Small intestine (tissue), 7 donors: ENCODE data around the gene GCNT2. TPM values are rescaled to one million over a fixed set of nuclear protein-coding genes. Genes with fewer than 3 reads are reported as not detected.
"Not testable (repeated sequence)": the region's sequence is repeated elsewhere in the genome, so short reads cannot be mapped to it uniquely, and the experiment has no call there.

Experiments
- DNase-seq, 2 donors: peaks; one replicate each; pipeline versions ENCODE4 v3.0.0 to v3.0.0-alpha.2; 2013
- FAIRE-seq: peaks from 2 replicates; lab custom pipeline; 2012; peaks lifted over from hg19 to GRCh38; lab: Jason Lieb, UNC
- H3K27ac ChIP-seq, 3 donors: one replicate each; pipeline ENCODE4 v1.5.1; 2013; ENCODE audit warnings: low read length in 2 of 3, mild to moderate bottlenecking in 2 of 3, control low read depth in 1 of 3, inconsistent platforms in 1 of 3, low read depth in 1 of 3, moderate library complexity in 1 of 3
- H3K27me3 ChIP-seq, 3 donors: one replicate each; pipeline ENCODE4 v1.6.1; 2013; ENCODE audit warnings: low read length in 3 of 3, inconsistent platforms in 1 of 3; ENCODE audit not compliant: control insufficient read depth in 3 of 3, insufficient read depth in 3 of 3
- H3K36me3 ChIP-seq, 3 donors: one replicate each; pipeline ENCODE4 v1.6.1; 2013; ENCODE audit warnings: low read length in 3 of 3, inconsistent platforms in 1 of 3, low read depth in 1 of 3, mild to moderate bottlenecking in 1 of 3, moderate library complexity in 1 of 3; ENCODE audit not compliant: control insufficient read depth in 3 of 3, insufficient read depth in 2 of 3
- H3K4me1 ChIP-seq, 3 donors: one replicate each; pipeline ENCODE4 v1.6.1; 2013; ENCODE audit warnings: low read length in 2 of 3, inconsistent platforms in 1 of 3, low read depth in 1 of 3, mild to moderate bottlenecking in 1 of 3, moderate library complexity in 1 of 3; ENCODE audit not compliant: control insufficient read depth in 3 of 3, insufficient read depth in 2 of 3
- H3K4me3 ChIP-seq, 3 donors: one replicate each; pipeline ENCODE4 v1.5.1; 2013; ENCODE audit warnings: low read length in 3 of 3, control low read depth in 1 of 3, inconsistent platforms in 1 of 3, low read depth in 1 of 3, mild to moderate bottlenecking in 1 of 3, moderate library complexity in 1 of 3
- H3K9me3 ChIP-seq, 2 donors: one replicate each; pipeline ENCODE4 v1.6.1; 2013; ENCODE audit warnings: low read depth in 1 of 2, low read length in 1 of 2; ENCODE audit not compliant: control insufficient read depth in 2 of 2, insufficient read depth in 1 of 2
- WGBS, 3 donors: extraction: QIAGEN DNeasy Blood & Tissue Kit; methylation state at CpG; one replicate each; pipeline ENCODE4 v1.1.7; 2013; 5-methylcytosine and 5-hydroxymethylcytosine counted together
- polyA plus RNA-seq, 4 donors: library from polyadenylated mRNA; stranded (reverse) in 3 of 4; unstranded in 1 of 4; fragments of 200-250 nt in 3 of 4; fragments of 120-200 nt in 1 of 4; gene quantifications; one replicate each; pipeline versions ENCODE4 v1.2.1 to v1.2.3, GENCODE V29; 2013
- donor health status: healthy with polysubstance abuse.
- donor health status: control.
- donor health status: control.
- donor health status: Bipolar disorder and iron deficiency.
- donor health status: healthy.

GCNT2 gene
- polyA plus RNA-seq, 4 donors: 6.5 to 39.3 (median 8.4) TPM

- H3K9me3 ChIP-seq, H3K36me3 ChIP-seq, H3K27me3 ChIP-seq, DNase-seq, H3K4me3 ChIP-seq, H3K27ac ChIP-seq, FAIRE-seq: not testable (repeated sequence)
- H3K4me1 ChIP-seq: peaks cover 0 to 21% (median 3%) of the 10 kb centered on the region in 3 donors
- WGBS, 3 donors: 81 to 86% (median 84%) methylated on average over 8 of the region's 8 CpGs
Measured at GRCh38 chr6:10519408-10519697, 1.8 kb upstream of the GCNT2 start.

GRCh38 chr6:10520468-10520867 lies 683 bp upstream of the GCNT2 start:
- Histone ChIP-seq H3K36me3 (no peaks in the 10 kb centered on the region), H3K9me3 (no peaks in the 10 kb centered on the region), H3K4me3 (no peak overlapping the region), H3K4me1 (peaks cover 0 to 21% (median 3%) of the 10 kb centered on the region in 3 donors), H3K27ac (peak overlapping the region in 2 of 3 donors; percentile 3 to 92), H3K27me3 (no peaks in the 10 kb centered on the region)
- DNase-seq (peak in 1 of 2 donors; percentile 22), FAIRE-seq (no peak)
- WGBS, 3 donors: 45 to 49% (median 48%) methylated on average over 2 of the region's 2 CpGs

GRCh38 chr6:10522929-10523573 lies 1.9 kb downstream of the GCNT2 start:
- H3K4me3 ChIP-seq: no peak overlapping the region

GRCh38 chr6:10526156-10526555 lies 5.0 kb downstream of the GCNT2 start:
- Histone ChIP-seq H3K27ac (peak overlapping the region in 1 of 3 donors; percentile 27), H3K4me1 (peaks cover 0 to 16% (median 0%) of the 10 kb centered on the region in 3 donors), H3K36me3 (no peaks in the 10 kb centered on the region), H3K9me3 (no peaks in the 10 kb centered on the region), H3K4me3 (no peak overlapping the region), H3K27me3 (no peaks in the 10 kb centered on the region)
- 80 to 92% (median 90%) methylated on average over 6 of the region's 6 CpGs for WGBS, 3 donors
- no peak for DNase-seq
- FAIRE-seq: no peak

More at GRCh38 chr6:10522929-10523573, 1.9 kb downstream of the GCNT2 start:
- DNase-seq (peak in 1 of 2 donors; percentile 80), FAIRE-seq (no peak)
- H3K27me3 ChIP-seq: no peaks in the 10 kb centered on the region
- H3K36me3 ChIP-seq: no peaks in the 10 kb centered on the region
- peaks cover 0 to 22% (median 3%) of the 10 kb centered on the region in 3 donors for H3K4me1 ChIP-seq
- H3K27ac ChIP-seq: peak overlapping the region in 1 of 3 donors; percentile 92
- 89 to 91% (median 90%) methylated on average over 20 to 21 of the region's 21 CpGs for WGBS, 3 donors
- no peaks in the 10 kb centered on the region for H3K9me3 ChIP-seq

GRCh38 chr6:10528158-10528981 lies 7.2 kb downstream of the GCNT2 start:
- no peaks in the 10 kb centered on the region for H3K9me3 ChIP-seq
- DNase-seq (peak; percentile 92 to 95), FAIRE-seq (no peak)
- H3K4me3 ChIP-seq: peak overlapping the region in 2 of 3 donors; percentile 63 to 72
- 2 to 14% (median 5%) methylated on average over 11 of the region's 11 CpGs for WGBS, 3 donors
- H3K4me1 ChIP-seq: peaks cover 0 to 3% (median 2%) of the 10 kb centered on the region in 3 donors
- no peaks in the 10 kb centered on the region for H3K27me3 ChIP-seq
- H3K27ac ChIP-seq: peak overlapping the region; percentile 94 to 96 (median 96)
- H3K36me3 ChIP-seq: peaks cover 0 to 4% (median 0%) of the 10 kb centered on the region in 3 donors

GRCh38 chr6:10529231-10529801 lies 8.2 kb downstream of the GCNT2 start:
- peak; percentile 54 to 61 for DNase-seq
- Histone ChIP-seq H3K27ac (peak overlapping the region; percentile 94 to 96 (median 96)), H3K4me1 (peaks cover 0 to 3% (median 2%) of the 10 kb centered on the region in 3 donors), H3K4me3 (peak overlapping the region; percentile 10 to 72 (median 63)), H3K36me3 (peaks cover 0 to 9% (median 0%) of the 10 kb centered on the region in 3 donors), H3K27me3 (no peaks in the 10 kb centered on the region), H3K9me3 (no peaks in the 10 kb centered on the region)
- 10 to 38% (median 15%) methylated on average over 16 of the region's 16 CpGs for WGBS, 3 donors
- FAIRE-seq: no peak

- peak overlapping the region; percentile 94 to 96 (median 96) for H3K27ac ChIP-seq
- peaks cover 0 to 13% (median 0%) of the 10 kb centered on the region in 3 donors for H3K36me3 ChIP-seq
- not testable (repeated sequence) for H3K9me3 ChIP-seq, FAIRE-seq, H3K4me1 ChIP-seq, H3K27me3 ChIP-seq
- peak; percentile 33 to 36 for DNase-seq
- 17 to 63% (median 35%) methylated on average over 13 of the region's 13 CpGs for WGBS, 3 donors
- peak overlapping the region in 2 of 3 donors; percentile 63 to 72 for H3K4me3 ChIP-seq
Measured at GRCh38 chr6:10529828-10530374, 8.8 kb downstream of the GCNT2 start.

- FAIRE-seq: no peak
- peak; percentile 36 to 43 for DNase-seq
Measured at GRCh38 chr6:10531503-10531902, 10.4 kb downstream of the GCNT2 start.

More at GRCh38 chr6:10531503-10531902, 10.4 kb downstream of the GCNT2 start:
- Histone ChIP-seq H3K36me3 (peaks cover 0 to 19% (median 0%) of the 10 kb centered on the region in 3 donors), H3K27me3 (no peaks in the 10 kb centered on the region), H3K4me1 (peaks cover 0 to 6% (median 3%) of the 10 kb centered on the region in 3 donors), H3K4me3 (peak overlapping the region in 2 of 3 donors; percentile 63 to 72), H3K27ac (peak overlapping the region in 2 of 3 donors; percentile 34 to 68), H3K9me3 (no peaks in the 10 kb centered on the region)
- 14 to 24% (median 22%) methylated on average over 1 of the region's 1 CpG for WGBS, 3 donors
